IMR-90 (cell line): ENCODE data around the gene KCNK6. TPM values are rescaled to one million over a fixed set of nuclear protein-coding genes. Genes with fewer than 3 reads are reported as not detected.

ENCODE experiments used
- ATAC-seq: fragments of 200-7000 bp; cut with Tn5 transposase; 2 replicates; pipeline ENCODE4 v1.9.1; 2020; ENCODE audit warnings: low read depth, mild to moderate bottlenecking, moderate library complexity
- BruUV-seq: library from RNA; stranded (reverse); fragments of 400-500 nt; replicated peaks from 2 replicates; lab custom pipeline; 2021; lab: Mats Ljungman, UMichigan
- CTCF ChIA-PET: fragments of 300-600 bp; formaldehyde crosslinking; extraction: SDS; loops from one replicate; lab custom pipeline; 2021; ENCODE audit warnings: antibody characterized with exemption; lab: Yijun Ruan, JAX
- POLR2A ChIA-PET: fragments of 300-600 bp; sonication (Branson Sonifier 250); formaldehyde crosslinking; loops from one replicate; lab custom pipeline; 2022; ENCODE audit warnings: antibody characterized with exemption; ENCODE audit not compliant: unreplicated experiment; lab: Charles Lee
- DNase-seq: peaks from one replicate; pipeline ENCODE4 v3.0.0; 2013
- H2AFZ ChIP-seq: replicated peaks from 2 replicates; pipeline ENCODE3; 2013; ENCODE audit warnings: low read length, mild to moderate bottlenecking; ENCODE audit not compliant: poor library complexity
- H2AK5ac ChIP-seq: 2 replicates; pipeline ENCODE4 v1.6.1; 2013; ENCODE audit warnings: low read depth, low read length, inconsistent platforms
- H2AK9ac ChIP-seq: replicated peaks from 2 replicates; pipeline ENCODE3; 2013; ENCODE audit warnings: mild to moderate bottlenecking, low read depth, low read length, moderate library complexity; ENCODE audit not compliant: poor library complexity
- H2BK120ac ChIP-seq: 2 replicates; pipeline ENCODE4 v1.6.1; 2013; ENCODE audit warnings: low read depth, low read length, inconsistent platforms
- H2BK15ac ChIP-seq: 3 replicates; pipeline ENCODE4 v1.6.1; 2013; ENCODE audit warnings: low read depth, low read length, inconsistent platforms
- H2BK20ac ChIP-seq: 2 replicates; pipeline ENCODE4 v1.6.1; 2013; ENCODE audit warnings: low read depth, mild to moderate bottlenecking, inconsistent platforms, low read length, moderate library complexity
- H2BK5ac ChIP-seq: 2 replicates; pipeline ENCODE4 v1.6.1; 2013; ENCODE audit warnings: mild to moderate bottlenecking, low read depth, low read length, inconsistent platforms; ENCODE audit not compliant: poor library complexity, severe bottlenecking
- H3K14ac ChIP-seq: replicated peaks from 2 replicates; pipeline ENCODE4 v1.6.1; 2013; ENCODE audit warnings: low read depth, low read length, inconsistent platforms
- H3K18ac ChIP-seq: 2 replicates; pipeline ENCODE4 v1.6.1; 2013; ENCODE audit warnings: low read depth, low read length, control low read depth
- H3K23ac ChIP-seq: 2 replicates; pipeline ENCODE4 v1.6.1; 2013; ENCODE audit warnings: low read depth, low read length, inconsistent platforms
- H3K27ac ChIP-seq: 2 replicates; pipeline ENCODE4 v1.5.1; 2013; ENCODE audit warnings: mild to moderate bottlenecking, control low read depth, low read length; ENCODE audit not compliant: insufficient read depth
- H3K27me3 ChIP-seq: 2 replicates; pipeline ENCODE4 v1.6.1; 2013; ENCODE audit warnings: low read length; ENCODE audit not compliant: control insufficient read depth, insufficient read depth
- H3K36me3 ChIP-seq: 2 replicates; pipeline ENCODE4 v1.6.1; 2013; ENCODE audit warnings: low read length, mixed read lengths; ENCODE audit not compliant: control insufficient read depth, insufficient read depth
- H3K4ac ChIP-seq: 2 replicates; pipeline ENCODE4 v1.6.1; 2013; ENCODE audit warnings: low read depth, low read length, inconsistent platforms
- H3K4me1 ChIP-seq: 2 replicates; pipeline ENCODE4 v1.6.1; 2013; ENCODE audit warnings: low read length, mixed read lengths; ENCODE audit not compliant: control insufficient read depth, insufficient read depth
- H3K4me2 ChIP-seq: 2 replicates; pipeline ENCODE4 v1.6.1; 2013; ENCODE audit warnings: low read depth, mild to moderate bottlenecking, control low read depth, low read length, moderate library complexity
- H3K4me3 ChIP-seq: 2 replicates; pipeline ENCODE4 v1.5.1; 2013; ENCODE audit warnings: low read depth, mild to moderate bottlenecking, control low read depth, low read length, moderate library complexity; ENCODE audit not compliant: insufficient read depth
- H3K56ac ChIP-seq: 2 replicates; pipeline ENCODE4 v1.6.1; 2013; ENCODE audit warnings: low read length, inconsistent platforms; ENCODE audit not compliant: insufficient read depth; ENCODE audit errors: extremely low read depth
- H3K79me1 ChIP-seq, 2 experiments: 2 replicates each; pipeline ENCODE4 v1.6.1; 2013; ENCODE audit warnings: low read length in 2 of 2, inconsistent platforms in 1 of 2, low read depth in 1 of 2
- H3K9ac ChIP-seq: 2 replicates; pipeline ENCODE4 v1.6.1; 2013; ENCODE audit warnings: low read depth, low read length, control low read depth
- H3K9me1 ChIP-seq: 2 replicates; pipeline ENCODE4 v1.6.1; 2013; ENCODE audit warnings: low read length, inconsistent platforms; ENCODE audit not compliant: insufficient read depth
- H3K9me3 ChIP-seq: 2 replicates; pipeline ENCODE4 v1.6.1; 2013; ENCODE audit warnings: low read length; ENCODE audit not compliant: control insufficient read depth, insufficient read depth
- H4K20me1 ChIP-seq: 2 replicates; pipeline ENCODE4 v1.6.1; 2013; ENCODE audit warnings: low read length, inconsistent platforms; ENCODE audit not compliant: insufficient read depth
- H4K5ac ChIP-seq: 2 replicates; pipeline ENCODE4 v1.6.1; 2013; ENCODE audit warnings: mild to moderate bottlenecking, low read depth, low read length, control low read depth
- H4K8ac ChIP-seq, 2 experiments: 2 replicates each; pipeline ENCODE4 v1.6.1; 2013; ENCODE audit warnings: low read depth in 2 of 2, low read length in 2 of 2, control low read depth in 1 of 2, inconsistent platforms in 1 of 2
- H4K91ac ChIP-seq: 2 replicates; pipeline ENCODE4 v1.6.1; 2013; ENCODE audit warnings: low read depth, low read length, inconsistent platforms; ENCODE audit not compliant: insufficient read depth
- CHD1 ChIP-seq: IDR thresholded peaks from 2 replicates; pipeline ENCODE4 v1.6.1; 2012; ENCODE audit warnings: low read depth, low read length, improper control_type of control experiment
- WGBS, 2 experiments: methylation state at CpG; one replicate each; pipeline versions ENCODE4 v1.1.5 to v1.1.7; 2013; ENCODE audit warnings: missing lambda C conversion rate in 2 of 2; ENCODE audit not compliant: insufficient read length in 1 of 2; ENCODE audit errors: extremely low coverage in 2 of 2; 5-methylcytosine and 5-hydroxymethylcytosine counted together
- dilution Hi-C: fragments of 300-500 bp; cut with HindIII; formaldehyde crosslinking; loops from one replicate; pipeline ENCODE4 v1.14.3; 2018; ENCODE audit warnings: low sequenced_read_pairs; ENCODE audit not compliant: unreplicated experiment
- in situ Hi-C: fragments of 300-500 bp; cut with MboI; formaldehyde crosslinking; loops from 3 replicates; pipeline ENCODE4 v1.14.3; 2019; ENCODE audit warnings: low sequenced_read_pairs, inconsistent platforms, mixed read lengths
- intact Hi-C: fragments of 100-400 bp; cut with micrococcal nuclease; formaldehyde crosslinking; loops from 2 replicates; pipeline ENCODE4 v1.10.0; 2022
- polyA plus RNA-seq, 3 experiments: library from polyadenylated mRNA; depleted of rRNA; stranded (reverse); fragments of >200 nt; gene quantifications; 2 replicates each; pipeline ENCODE4 v1.2.3, GENCODE V29; 2012; ENCODE audit warnings: low replicate concordance in 1 of 3
- total RNA-seq: library from RNA; depleted of rRNA; stranded (reverse); fragments of >200 nt; gene quantifications from 2 replicates; pipeline ENCODE4 v1.2.3, GENCODE V29; 2012

KCNK6 gene
- total and polyA plus RNA-seq, 2 of the 4 experiments (the other 2 are of a cell fraction): 2.7 to 4.5 TPM

- Histone ChIP-seq H2BK20ac (no peak within 1 kb of the TSS), H3K79me1 (peaks cover 0 to 5% of the 10 kb centered on the region in 2 experiments; a peak in 1 of 4 replicates), H2BK15ac (no peak within 1 kb of the TSS), H4K5ac (no peak within 1 kb of the TSS), H3K27ac (no peak within 1 kb of the TSS), H3K4ac (no peak within 1 kb of the TSS), H3K18ac (no peak within 1 kb of the TSS), H3K14ac (no peak within 1 kb of the TSS), H4K20me1 (peaks cover 8% of the 10 kb centered on the region), H4K8ac (no peak within 1 kb of the TSS), H2BK5ac (no peak within 1 kb of the TSS), H2AK5ac (peak within 1 kb of the TSS; percentile 28; the same call in 1 of the 2 replicates), H3K9me1 (peaks cover 3% of the 10 kb centered on the region), H2AK9ac (peak within 1 kb of the TSS; percentile 52), H3K9ac (no peak within 1 kb of the TSS), H3K4me1 (peaks cover 12% of the 10 kb centered on the region), H3K27me3 (no peaks in the 10 kb centered on the region), H3K56ac (no peak within 1 kb of the TSS), H3K36me3 (peaks cover 25% of the 10 kb centered on the region), H3K9me3 (no peaks in the 10 kb centered on the region), H2BK120ac (no peak within 1 kb of the TSS), H3K23ac (no peak within 1 kb of the TSS), H4K91ac (no peak within 1 kb of the TSS), H2AFZ (peak within 1 kb of the TSS; percentile 51), H3K4me3 (no peak within 1 kb of the TSS), H3K4me2 (no peak within 1 kb of the TSS)
- CTCF ChIA-PET: no interaction called here
- intact Hi-C loops: no loop called here
- WGBS, 2 experiments: 59% methylated on average over 9 of the region's 28 CpGs; no CpG with 5 or more reads in 1 of the 2 experiments
- dilution Hi-C loops: no loop called here
- in situ Hi-C loops: no loop called here
- POLR2A ChIA-PET: interaction anchor here (0.6 kb wide), 2 partner anchors 12 to 36 kb away, joined by 3 read pairs; partner anchors contain the start of gene YIF1B
- no TSS peak for BruUV-seq
- ATAC-seq: no peak
- no peak for TF ChIP-seq CHD1
- no peak for DNase-seq
These were observed 15.9 kb upstream of the KCNK6 start, which contains the start of gene C19orf33 for GRCh38 chr19:38303517-38304351. Gene C19orf33, plus strand, starts transcription at chr19:38304251. Its CDS starts 11 bp downstream, at chr19:38304262.
